Panc1 (cell line): Measurements from ENCODE around the gene DSCAML1. TPM values are rescaled to one million over a fixed set of nuclear protein-coding genes. Genes with fewer than 3 reads are reported as not detected.

Source experiments
- ATAC-seq: fragments of 200-7000 bp; cut with Tn5 transposase; 2 replicates; pipeline ENCODE4 v1.9.1; 2020; ENCODE audit warnings: mild to moderate bottlenecking, moderate library complexity
- BruUV-seq: library from RNA; stranded (reverse); fragments of 400-500 nt; replicated peaks from 2 replicates; lab custom pipeline; 2021; lab: Mats Ljungman, UMichigan
- CTCF ChIA-PET: fragments of 300-600 bp; sonication (Branson Sonifier 250); formaldehyde crosslinking; loops from one replicate; lab custom pipeline; 2022; ENCODE audit warnings: antibody characterized with exemption; lab: Charles Lee
- POLR2A ChIA-PET: fragments of 300-600 bp; sonication (Branson Sonifier 250); formaldehyde crosslinking; loops from one replicate; lab custom pipeline; 2022; ENCODE audit warnings: antibody characterized with exemption; lab: Charles Lee
- DNase-seq: peaks from one replicate; pipeline ENCODE4 v3.0.0-alpha.2; 2010; ENCODE audit warnings: low read depth, low spot score
- H3K27ac ChIP-seq: 2 replicates; pipeline ENCODE4 v1.5.1; 2011; ENCODE audit warnings: mild to moderate bottlenecking, low read length, inconsistent platforms
- H3K27me3 ChIP-seq: fragments of 200-500 bp; sonication (Bioruptor generic); 2 replicates; pipeline ENCODE4 v1.6.0; 2014; ENCODE audit warnings: low read length, inconsistent platforms; ENCODE audit not compliant: control insufficient read depth, insufficient read depth
- H3K36me3 ChIP-seq: fragments of 200-500 bp; sonication (Bioruptor generic); 2 replicates; pipeline ENCODE4 v1.5.1; 2014; ENCODE audit warnings: inconsistent platforms, mild to moderate bottlenecking, low read length, moderate library complexity; ENCODE audit not compliant: control insufficient read depth, insufficient read depth
- H3K4me1 ChIP-seq: 2 replicates; pipeline ENCODE4 v1.5.1; 2011; ENCODE audit warnings: inconsistent platforms, mild to moderate bottlenecking, low read length, moderate library complexity; ENCODE audit not compliant: control insufficient read depth, insufficient read depth
- H3K4me3 ChIP-seq, 2 experiments: 2 replicates each; pipeline ENCODE4 v1.5.1; 2011 to 2012; ENCODE audit warnings: low read depth in 2 of 2, low read length in 2 of 2, mild to moderate bottlenecking in 2 of 2, inconsistent platforms in 1 of 2, moderate library complexity in 1 of 2
- H3K9me3 ChIP-seq: fragments of 200-500 bp; sonication (Bioruptor generic); 2 replicates; pipeline ENCODE4 v1.5.1; 2014; ENCODE audit warnings: low read depth, mild to moderate bottlenecking, inconsistent platforms, low read length, moderate library complexity; ENCODE audit not compliant: control insufficient read depth, insufficient read depth
- POLR2AphosphoS5 ChIP-seq: IDR thresholded peaks from 2 replicates; pipeline ENCODE4 v1.6.1; 2012; ENCODE audit warnings: mild to moderate bottlenecking, low read depth, low read length, moderate library complexity
- SIN3A ChIP-seq: IDR thresholded peaks from 2 replicates; pipeline ENCODE4 v1.6.1; 2012; ENCODE audit warnings: low read depth, mild to moderate bottlenecking, low read length, moderate library complexity, borderline replicate concordance; ENCODE audit not compliant: insufficient read depth
- TCF7L2 ChIP-seq: IDR thresholded peaks from 2 replicates; pipeline ENCODE4 v1.6.1; 2011; ENCODE audit warnings: mild to moderate bottlenecking, low read depth, low read length, inconsistent platforms
- in situ Hi-C: cut with HindIII; loops from 2 replicates; pipeline ENCODE4 v1.10.0; 2016; ENCODE audit warnings: low sequenced_read_pairs, low pct_unique_long_range_greater_than_20kb
- intact Hi-C: fragments of 100-400 bp; cut with micrococcal nuclease; formaldehyde crosslinking; loops from one replicate; pipeline ENCODE4 v1.10.0; 2022; ENCODE audit not compliant: unreplicated experiment
- total RNA-seq: library from RNA; stranded (reverse); gene quantifications from one replicate; pipeline ENCODE4 v1.2.1, GENCODE V29; 2021; ENCODE audit not compliant: unreplicated experiment
- TF ChIP-seq, protein P1 (sequence below), 2 experiments: IDR thresholded peaks; 2 replicates each; pipeline ENCODE4 v1.6.1; 2011 to 2012; ENCODE audit warnings: low read depth in 2 of 2, control low read depth in 1 of 2, low read length in 1 of 2, mild to moderate bottlenecking in 1 of 2, moderate library complexity in 1 of 2; ENCODE audit not compliant: insufficient read depth in 1 of 2
- TF ChIP-seq, protein P2 (sequence below): fragments of 450-650 bp; IDR thresholded peaks from 2 replicates; pipeline ENCODE4 v1.5.1; 2017; ENCODE audit warnings: mild to moderate bottlenecking

DSCAML1 gene
- total RNA-seq, 1 experiment from 2014 or later: 1.6 TPM

DNA sequence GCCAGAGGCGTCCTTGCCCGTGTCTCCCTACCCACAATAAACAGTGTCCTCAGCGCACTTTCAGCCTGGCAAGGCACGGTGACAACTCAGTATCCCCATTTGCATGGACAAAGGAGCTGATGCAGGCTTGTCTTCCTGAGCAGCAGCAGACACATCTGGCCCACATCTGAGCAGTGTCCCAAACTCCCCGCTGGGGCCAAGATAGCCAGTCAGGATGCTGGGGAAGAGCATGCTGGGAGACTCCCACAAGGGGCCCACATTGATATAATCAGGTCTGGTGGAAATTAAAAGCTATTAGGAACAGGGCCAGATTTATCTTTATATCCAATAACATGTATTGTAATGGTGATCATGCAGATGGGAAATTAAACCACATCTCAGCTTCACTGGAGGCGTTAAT is 24.7 kb downstream of the DSCAML1 start:
- TF ChIP-seq, protein P1, sequence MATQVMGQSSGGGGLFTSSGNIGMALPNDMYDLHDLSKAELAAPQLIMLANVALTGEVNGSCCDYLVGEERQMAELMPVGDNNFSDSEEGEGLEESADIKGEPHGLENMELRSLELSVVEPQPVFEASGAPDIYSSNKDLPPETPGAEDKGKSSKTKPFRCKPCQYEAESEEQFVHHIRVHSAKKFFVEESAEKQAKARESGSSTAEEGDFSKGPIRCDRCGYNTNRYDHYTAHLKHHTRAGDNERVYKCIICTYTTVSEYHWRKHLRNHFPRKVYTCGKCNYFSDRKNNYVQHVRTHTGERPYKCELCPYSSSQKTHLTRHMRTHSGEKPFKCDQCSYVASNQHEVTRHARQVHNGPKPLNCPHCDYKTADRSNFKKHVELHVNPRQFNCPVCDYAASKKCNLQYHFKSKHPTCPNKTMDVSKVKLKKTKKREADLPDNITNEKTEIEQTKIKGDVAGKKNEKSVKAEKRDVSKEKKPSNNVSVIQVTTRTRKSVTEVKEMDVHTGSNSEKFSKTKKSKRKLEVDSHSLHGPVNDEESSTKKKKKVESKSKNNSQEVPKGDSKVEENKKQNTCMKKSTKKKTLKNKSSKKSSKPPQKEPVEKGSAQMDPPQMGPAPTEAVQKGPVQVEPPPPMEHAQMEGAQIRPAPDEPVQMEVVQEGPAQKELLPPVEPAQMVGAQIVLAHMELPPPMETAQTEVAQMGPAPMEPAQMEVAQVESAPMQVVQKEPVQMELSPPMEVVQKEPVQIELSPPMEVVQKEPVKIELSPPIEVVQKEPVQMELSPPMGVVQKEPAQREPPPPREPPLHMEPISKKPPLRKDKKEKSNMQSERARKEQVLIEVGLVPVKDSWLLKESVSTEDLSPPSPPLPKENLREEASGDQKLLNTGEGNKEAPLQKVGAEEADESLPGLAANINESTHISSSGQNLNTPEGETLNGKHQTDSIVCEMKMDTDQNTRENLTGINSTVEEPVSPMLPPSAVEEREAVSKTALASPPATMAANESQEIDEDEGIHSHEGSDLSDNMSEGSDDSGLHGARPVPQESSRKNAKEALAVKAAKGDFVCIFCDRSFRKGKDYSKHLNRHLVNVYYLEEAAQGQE (IDR thresholded peaks at IDR 0.05; ENCODE audit: insufficient read depth in 1 of 2, low read depth in 2 of 2, low read length in 1 of 2): no peak
- TF ChIP-seq SIN3A (no peak), POLR2AphosphoS5 (no peak), TCF7L2 (no peak)
- TF ChIP-seq, protein P2, sequence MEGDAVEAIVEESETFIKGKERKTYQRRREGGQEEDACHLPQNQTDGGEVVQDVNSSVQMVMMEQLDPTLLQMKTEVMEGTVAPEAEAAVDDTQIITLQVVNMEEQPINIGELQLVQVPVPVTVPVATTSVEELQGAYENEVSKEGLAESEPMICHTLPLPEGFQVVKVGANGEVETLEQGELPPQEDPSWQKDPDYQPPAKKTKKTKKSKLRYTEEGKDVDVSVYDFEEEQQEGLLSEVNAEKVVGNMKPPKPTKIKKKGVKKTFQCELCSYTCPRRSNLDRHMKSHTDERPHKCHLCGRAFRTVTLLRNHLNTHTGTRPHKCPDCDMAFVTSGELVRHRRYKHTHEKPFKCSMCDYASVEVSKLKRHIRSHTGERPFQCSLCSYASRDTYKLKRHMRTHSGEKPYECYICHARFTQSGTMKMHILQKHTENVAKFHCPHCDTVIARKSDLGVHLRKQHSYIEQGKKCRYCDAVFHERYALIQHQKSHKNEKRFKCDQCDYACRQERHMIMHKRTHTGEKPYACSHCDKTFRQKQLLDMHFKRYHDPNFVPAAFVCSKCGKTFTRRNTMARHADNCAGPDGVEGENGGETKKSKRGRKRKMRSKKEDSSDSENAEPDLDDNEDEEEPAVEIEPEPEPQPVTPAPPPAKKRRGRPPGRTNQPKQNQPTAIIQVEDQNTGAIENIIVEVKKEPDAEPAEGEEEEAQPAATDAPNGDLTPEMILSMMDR: no peak
- ChIA-PET CTCF (interaction anchor here (0.9 kb wide), 1 partner anchor 346 kb away, joined by 3 read pairs; no protein-coding TSS in a partner anchor), POLR2A (no interaction called here)
- no peak overlapping the region for H3K4me3 ChIP-seq
- in situ Hi-C loops (no loop called here), intact Hi-C loops (no loop called here)
- no peak for DNase-seq
- H3K9me3 ChIP-seq: no peaks in the 10 kb centered on the region
- BruUV-seq: no TSS peak
- H3K27me3 ChIP-seq: peaks cover 5% of the 10 kb centered on the region
- H3K36me3 ChIP-seq: no peaks in the 10 kb centered on the region
- no peak for ATAC-seq
- H3K27ac ChIP-seq: no peak overlapping the region
- no peaks in the 10 kb centered on the region for H3K4me1 ChIP-seq

DNA sequence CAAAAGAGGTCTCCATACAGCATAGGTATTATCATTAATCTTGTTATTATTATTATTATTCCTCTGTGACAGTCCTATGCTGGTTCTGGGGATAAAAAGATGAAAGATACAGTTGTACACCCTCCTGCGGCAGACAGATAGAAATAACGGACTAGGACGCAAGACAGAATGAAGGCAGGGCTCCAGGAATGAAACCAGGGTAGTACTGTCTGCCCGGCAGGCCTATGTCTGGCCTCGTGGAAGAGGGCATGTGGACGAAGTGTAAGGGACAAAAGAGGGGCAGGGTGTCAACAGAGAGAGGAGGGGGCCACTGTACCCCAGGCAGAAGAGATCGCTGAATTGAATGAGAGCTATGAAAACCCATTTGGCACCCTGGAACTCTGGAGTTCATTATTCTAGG is 25.2 kb downstream of the DSCAML1 start:
- no peak for ATAC-seq
- intact Hi-C loops (no loop called here), in situ Hi-C loops (no loop called here)
- Histone ChIP-seq H3K9me3 (no peaks in the 10 kb centered on the region), H3K36me3 (no peaks in the 10 kb centered on the region), H3K4me3 (no peak overlapping the region), H3K27ac (no peak overlapping the region), H3K27me3 (no peaks in the 10 kb centered on the region; the same call in 1 of the 2 replicates), H3K4me1 (no peaks in the 10 kb centered on the region)
- CTCF ChIA-PET: no interaction called here
- DNase-seq: no peak
- TF ChIP-seq SIN3A (no peak), TCF7L2 (no peak), POLR2AphosphoS5 (no peak)
- TF ChIP-seq, protein P2: no peak
- TF ChIP-seq, protein P1 (IDR thresholded peaks at IDR 0.05; ENCODE audit: insufficient read depth in 1 of 2, low read depth in 2 of 2, low read length in 1 of 2): no peak
- POLR2A ChIA-PET: no interaction called here
- no TSS peak for BruUV-seq
